Esophagus muscularis mucosa (tissue), 4 donors: ENCODE results near the gene HSD17B11. TPM values are rescaled to one million over a fixed set of nuclear protein-coding genes. Genes with fewer than 3 reads are reported as not detected.
A peak's percentile ranks its signal among the peaks of the same experiment; 100 is the strongest.

ENCODE experiments used
- DNase-seq: peaks from one replicate; pipeline ENCODE4 v3.0.0-alpha.2; 2017; ENCODE audit errors: extremely low spot score
- H3K27ac ChIP-seq, 4 donors: fragments of 200-600 bp; sonication (generic); replicated peaks in 1 of 4; 1 replicate in 3 of 4; 2 replicates in 1 of 4; pipeline ENCODE4 v1.5.1; 2016 to 2019; ENCODE audit warnings: mild to moderate bottlenecking in 1 of 4
- H3K27me3 ChIP-seq, 4 donors: fragments of 200-600 bp; sonication (generic); one replicate each; pipeline versions ENCODE4 v1.5.1 to v1.6.0; 2016 to 2019
- H3K36me3 ChIP-seq, 4 donors: fragments of 200-600 bp; sonication (generic); one replicate each; pipeline ENCODE4 v1.5.1; 2016 to 2019
- H3K4me1 ChIP-seq, 4 donors: fragments of 200-600 bp; sonication (generic); one replicate each; pipeline ENCODE4 v1.5.1; 2016 to 2019
- H3K4me3 ChIP-seq, 4 donors: fragments of 200-600 bp; sonication (generic); 1 replicate in 2 of 4; 2 replicates in 2 of 4; pipeline ENCODE4 v1.5.1; 2016 to 2019; ENCODE audit warnings: mild to moderate bottlenecking in 4 of 4, moderate library complexity in 1 of 4
- H3K9me3 ChIP-seq, 4 donors: fragments of 200-600 bp; sonication (generic); 1 replicate in 3 of 4; 2 replicates in 1 of 4; pipeline ENCODE4 v1.5.1; 2016 to 2019
- EP300 ChIP-seq: sonication (generic); formaldehyde crosslinking; IDR thresholded peaks from one replicate; pipeline ENCODE4 v1.6.1; 2017; ENCODE audit warnings: antibody characterized with exemption
- POLR2A ChIP-seq: fragments of 450-650 bp; IDR thresholded peaks from one replicate; pipeline ENCODE4 v1.6.1; 2017; ENCODE audit warnings: antibody characterized with exemption, moderate library complexity, mild to moderate bottlenecking, low read depth
- POLR2AphosphoS5 ChIP-seq, 2 donors: sonication (generic); formaldehyde crosslinking; IDR thresholded peaks; one replicate each; pipeline ENCODE4 v1.6.1; 2017; ENCODE audit warnings: antibody characterized with exemption in 2 of 2
- WGBS: methylation state at CpG from one replicate; pipeline ENCODE4 v1.1.5; 2018; 5-methylcytosine and 5-hydroxymethylcytosine counted together
- intact Hi-C: fragments of 100-400 bp; cut with DNase I; formaldehyde crosslinking; loops from one replicate; pipeline ENCODE4 v1.15.1; 2023
- total RNA-seq, 4 donors: library from RNA; depleted of rRNA; stranded (reverse); fragments of >200 nt; gene quantifications; one replicate each; pipeline versions ENCODE4 v1.1.0 to v1.2.1, GENCODE V29; 2016
- TF ChIP-seq, protein P1 (sequence below), 3 experiments: fragments of 200-600 bp in 2 of 3; fragments of 450-650 bp in 1 of 3; sonication (generic) in 2 of 3; IDR thresholded peaks; one replicate each; pipeline ENCODE4 v1.5.1; 2017 to 2019; ENCODE audit warnings: antibody characterized with exemption in 3 of 3, mild to moderate bottlenecking in 2 of 3, moderate library complexity in 1 of 3

HSD17B11 gene
- total RNA-seq, 4 donors from 2014 or later = 35.7 to 68.9 (median 52.6) TPM

DNA sequence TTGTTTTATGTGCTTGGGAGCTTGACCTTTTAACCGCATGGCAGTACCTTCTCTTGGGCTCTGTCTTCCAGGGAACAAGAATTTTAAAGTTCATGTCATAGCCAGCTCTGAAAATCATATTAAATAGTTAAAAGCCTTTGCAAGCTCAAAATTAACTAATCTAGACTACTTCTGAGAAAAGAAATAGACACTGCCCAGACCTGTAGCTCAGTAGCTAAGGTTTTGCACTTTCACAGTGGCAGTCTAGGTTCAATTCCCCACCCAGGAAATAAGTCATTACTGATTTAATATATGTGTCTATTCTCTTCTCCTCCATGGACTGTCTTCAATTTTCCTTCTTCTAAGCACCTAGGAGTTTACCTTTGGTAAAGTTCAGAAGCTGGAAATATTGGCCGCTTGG is 27.4 kb downstream of the HSD17B11 start:
- no peaks in the 10 kb centered on the region for H3K9me3 ChIP-seq

DNA sequence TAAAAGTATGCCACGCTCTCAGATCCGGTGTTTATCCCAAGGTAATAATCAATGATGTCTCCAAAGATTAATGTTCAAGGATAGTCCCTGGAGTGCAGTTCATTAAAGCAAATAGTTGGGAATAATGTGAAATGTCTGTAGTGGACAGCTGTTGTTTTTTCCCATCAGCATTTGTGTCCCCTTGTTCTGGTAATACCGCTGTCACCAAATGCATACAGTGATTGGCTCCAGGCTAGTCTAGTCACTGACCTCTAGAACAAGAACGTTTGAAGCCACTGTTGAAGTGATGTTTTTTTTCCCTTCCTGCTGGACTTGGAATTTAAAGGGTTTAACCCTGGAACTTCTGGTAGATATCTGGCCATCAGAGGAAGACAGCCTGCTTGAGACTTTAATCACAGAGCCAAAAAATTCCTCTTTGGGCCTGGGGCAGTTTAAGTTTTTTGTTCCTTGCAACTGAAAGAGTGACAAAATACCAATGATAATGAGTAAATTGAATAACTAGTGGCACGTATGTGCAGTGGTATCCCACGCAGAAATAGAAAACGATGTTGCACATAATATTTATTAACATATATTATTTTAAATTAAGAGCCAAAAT is 30.6 kb downstream of the HSD17B11 start:
- no peak for DNase-seq
- WGBS = 75% methylated on average over 7 of the region's 7 CpGs
- Histone ChIP-seq H3K4me3 (no peak overlapping the region), H3K27ac (no peak overlapping the region), H3K36me3 (peaks cover 29 to 78% (median 56%) of the 10 kb centered on the region in 4 donors), H3K27me3 (no peaks in the 10 kb centered on the region), H3K9me3 (no peaks in the 10 kb centered on the region), H3K4me1 (no peaks in the 10 kb centered on the region)
- intact Hi-C loops = loop anchor here (10.0 kb wide), 1 partner anchor 324 kb away; no protein-coding TSS in a partner anchor
- TF ChIP-seq, protein P1, sequence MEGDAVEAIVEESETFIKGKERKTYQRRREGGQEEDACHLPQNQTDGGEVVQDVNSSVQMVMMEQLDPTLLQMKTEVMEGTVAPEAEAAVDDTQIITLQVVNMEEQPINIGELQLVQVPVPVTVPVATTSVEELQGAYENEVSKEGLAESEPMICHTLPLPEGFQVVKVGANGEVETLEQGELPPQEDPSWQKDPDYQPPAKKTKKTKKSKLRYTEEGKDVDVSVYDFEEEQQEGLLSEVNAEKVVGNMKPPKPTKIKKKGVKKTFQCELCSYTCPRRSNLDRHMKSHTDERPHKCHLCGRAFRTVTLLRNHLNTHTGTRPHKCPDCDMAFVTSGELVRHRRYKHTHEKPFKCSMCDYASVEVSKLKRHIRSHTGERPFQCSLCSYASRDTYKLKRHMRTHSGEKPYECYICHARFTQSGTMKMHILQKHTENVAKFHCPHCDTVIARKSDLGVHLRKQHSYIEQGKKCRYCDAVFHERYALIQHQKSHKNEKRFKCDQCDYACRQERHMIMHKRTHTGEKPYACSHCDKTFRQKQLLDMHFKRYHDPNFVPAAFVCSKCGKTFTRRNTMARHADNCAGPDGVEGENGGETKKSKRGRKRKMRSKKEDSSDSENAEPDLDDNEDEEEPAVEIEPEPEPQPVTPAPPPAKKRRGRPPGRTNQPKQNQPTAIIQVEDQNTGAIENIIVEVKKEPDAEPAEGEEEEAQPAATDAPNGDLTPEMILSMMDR (IDR thresholded peaks at IDR 0.05) = no peak
- TF ChIP-seq POLR2A = no peak
- no peak for TF ChIP-seq EP300
- TF ChIP-seq POLR2AphosphoS5 (IDR thresholded peaks at IDR 0.05) = no peak

More for the DNA sequence above, 27.4 kb downstream of the HSD17B11 start:
- no peaks in the 10 kb centered on the region for H3K4me1 ChIP-seq
- H3K36me3 ChIP-seq = peaks cover 19 to 85% (median 57%) of the 10 kb centered on the region in 4 donors
- no peak overlapping the region for H3K27ac ChIP-seq
- 97% methylated on average over 2 of the region's 2 CpGs for WGBS
- TF ChIP-seq EP300 (no peak), POLR2AphosphoS5 (IDR thresholded peaks at IDR 0.05) (no peak), POLR2A (no peak)
- TF ChIP-seq, protein P1 (IDR thresholded peaks at IDR 0.05) = no peak
- no peaks in the 10 kb centered on the region for H3K27me3 ChIP-seq
- intact Hi-C loops = loop anchor here (10.0 kb wide), 1 partner anchor 321 kb away; no protein-coding TSS in a partner anchor
- no peak overlapping the region for H3K4me3 ChIP-seq
- DNase-seq = no peak

DNA sequence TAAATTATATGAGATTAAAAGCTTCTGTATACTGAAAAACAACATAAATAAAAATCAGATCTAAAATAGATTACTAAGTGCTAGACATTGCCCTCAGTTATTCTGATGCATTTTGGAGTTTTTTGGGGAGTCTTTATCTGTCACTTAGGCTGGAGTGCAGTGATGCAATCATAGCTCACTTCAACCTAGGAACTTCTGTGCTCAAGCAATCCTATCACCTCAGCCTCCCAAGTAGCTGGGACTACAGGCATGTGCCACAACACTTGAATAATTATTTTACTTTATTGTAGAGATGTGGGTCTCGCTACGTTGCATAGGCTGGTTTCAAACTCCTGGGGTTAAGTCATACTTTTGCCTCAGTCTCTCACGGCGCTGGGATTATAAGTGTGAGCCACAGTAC is 31.7 kb downstream of the HSD17B11 start:
- Histone ChIP-seq H3K27ac (no peak overlapping the region), H3K9me3 (no peaks in the 10 kb centered on the region), H3K27me3 (no peaks in the 10 kb centered on the region), H3K36me3 (peaks cover 22 to 68% (median 46%) of the 10 kb centered on the region in 4 donors), H3K4me3 (no peak overlapping the region), H3K4me1 (peaks cover 0 to 6% (median 4%) of the 10 kb centered on the region in 4 donors)
- no peak for DNase-seq
- TF ChIP-seq POLR2AphosphoS5 (IDR thresholded peaks at IDR 0.05) (no peak), POLR2A (no peak), EP300 (no peak)
- TF ChIP-seq, protein P1 (IDR thresholded peaks at IDR 0.05) = no peak
- intact Hi-C loops = no loop called here
- WGBS = 96% methylated on average over 4 of the region's 4 CpGs

DNA sequence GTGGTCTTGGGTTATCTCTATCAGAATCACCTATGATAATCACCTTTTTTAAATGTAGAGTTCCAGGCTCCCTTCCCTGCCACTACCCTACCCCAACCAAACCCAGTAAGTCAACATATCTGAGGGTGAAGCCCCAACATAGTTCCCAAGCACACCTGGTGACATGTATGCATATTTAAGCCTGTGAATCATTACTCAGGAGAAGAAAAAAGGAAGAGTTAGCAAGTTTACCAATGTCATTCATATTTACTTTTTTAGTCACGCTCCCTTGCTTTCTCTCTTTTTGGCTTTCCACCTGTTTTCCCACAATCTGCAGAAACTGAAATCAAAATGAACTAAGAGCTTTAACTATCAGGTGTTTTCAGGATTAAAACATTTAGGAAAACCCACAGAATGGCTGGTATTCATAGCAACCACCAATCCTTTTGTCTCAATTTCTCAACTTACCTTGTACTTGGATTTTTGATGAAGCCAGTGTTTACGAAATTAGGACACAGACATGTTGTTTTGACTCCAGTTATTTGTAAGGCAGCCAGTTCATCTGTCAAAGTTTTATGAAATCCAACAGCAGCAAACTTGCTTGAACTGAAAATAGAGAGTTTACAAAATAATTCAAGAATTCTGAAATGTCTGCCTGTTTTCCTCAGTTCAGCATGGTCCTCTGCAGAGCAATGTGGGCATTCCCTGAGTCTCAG is 34.0 kb downstream of the HSD17B11 start:
- H3K27me3 ChIP-seq = no peaks in the 10 kb centered on the region
- WGBS = 93% methylated on average over 2 of the region's 2 CpGs
- H3K9me3 ChIP-seq = no peaks in the 10 kb centered on the region
- no peak for DNase-seq
- H3K27ac ChIP-seq = peak overlapping the region in 1 of 4 donors; percentile 19
- intact Hi-C loops = no loop called here
- TF ChIP-seq POLR2AphosphoS5 (IDR thresholded peaks at IDR 0.05) (no peak), POLR2A (no peak), EP300 (no peak)
- TF ChIP-seq, protein P1 (IDR thresholded peaks at IDR 0.05) = no peak
- peaks cover 10 to 51% (median 28%) of the 10 kb centered on the region in 4 donors for H3K36me3 ChIP-seq
- peaks cover 3 to 11% (median 9%) of the 10 kb centered on the region in 4 donors for H3K4me1 ChIP-seq
- H3K4me3 ChIP-seq = no peak overlapping the region
